Lower leg skin (tissue), 3 donors: Measurements from ENCODE around the gene SLC22A1.

Experiments used
- POLR2A ChIP-seq, 2 donors: fragments of 450-650 bp; IDR thresholded peaks; one replicate each; pipeline ENCODE4 v1.6.1; 2016 to 2017; ENCODE audit warnings: antibody characterized with exemption in 2 of 2, mild to moderate bottlenecking in 1 of 2, moderate library complexity in 1 of 2
- TF ChIP-seq, protein P1 (sequence below), 3 donors: fragments of 450-650 bp; IDR thresholded peaks; one replicate each; pipeline ENCODE4 v1.5.1; 2016; ENCODE audit warnings: antibody characterized with exemption in 3 of 3, mild to moderate bottlenecking in 3 of 3, moderate library complexity in 2 of 3

DNA sequence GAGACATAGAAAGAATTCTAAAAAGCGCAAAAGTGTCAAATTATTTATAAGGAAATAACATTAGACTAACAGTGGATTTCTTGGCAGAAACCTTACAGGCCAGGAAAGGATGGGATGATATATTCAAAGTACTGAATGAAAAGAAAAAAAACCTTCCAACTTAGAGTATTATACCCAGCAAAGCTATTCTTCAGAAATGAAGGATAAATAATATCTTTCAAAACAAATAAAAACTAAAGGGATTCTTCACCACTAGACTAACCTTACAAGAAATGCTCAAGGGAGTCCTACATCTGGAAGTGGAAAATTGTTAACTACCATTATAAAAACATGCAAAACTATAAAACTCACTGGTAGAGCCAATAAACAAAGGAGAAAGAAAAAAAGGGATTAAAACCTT is 71.2 kb downstream of the SLC22A1 start:
- no peak for TF ChIP-seq POLR2A (IDR thresholded peaks at IDR 0.05)
- TF ChIP-seq, protein P1, sequence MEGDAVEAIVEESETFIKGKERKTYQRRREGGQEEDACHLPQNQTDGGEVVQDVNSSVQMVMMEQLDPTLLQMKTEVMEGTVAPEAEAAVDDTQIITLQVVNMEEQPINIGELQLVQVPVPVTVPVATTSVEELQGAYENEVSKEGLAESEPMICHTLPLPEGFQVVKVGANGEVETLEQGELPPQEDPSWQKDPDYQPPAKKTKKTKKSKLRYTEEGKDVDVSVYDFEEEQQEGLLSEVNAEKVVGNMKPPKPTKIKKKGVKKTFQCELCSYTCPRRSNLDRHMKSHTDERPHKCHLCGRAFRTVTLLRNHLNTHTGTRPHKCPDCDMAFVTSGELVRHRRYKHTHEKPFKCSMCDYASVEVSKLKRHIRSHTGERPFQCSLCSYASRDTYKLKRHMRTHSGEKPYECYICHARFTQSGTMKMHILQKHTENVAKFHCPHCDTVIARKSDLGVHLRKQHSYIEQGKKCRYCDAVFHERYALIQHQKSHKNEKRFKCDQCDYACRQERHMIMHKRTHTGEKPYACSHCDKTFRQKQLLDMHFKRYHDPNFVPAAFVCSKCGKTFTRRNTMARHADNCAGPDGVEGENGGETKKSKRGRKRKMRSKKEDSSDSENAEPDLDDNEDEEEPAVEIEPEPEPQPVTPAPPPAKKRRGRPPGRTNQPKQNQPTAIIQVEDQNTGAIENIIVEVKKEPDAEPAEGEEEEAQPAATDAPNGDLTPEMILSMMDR (IDR thresholded peaks at IDR 0.05) = no peak
